K562 (cell line): Measurements from ENCODE around the gene C22orf31. TPM values are rescaled to one million over a fixed set of nuclear protein-coding genes. Genes with fewer than 3 reads are reported as not detected.
A peak's percentile ranks its signal among the peaks of the same experiment; 100 is the strongest.

Source experiments
- ARID1B ChIP-seq: fragments of 450-650 bp; IDR thresholded peaks from 2 replicates; pipeline ENCODE4 v1.6.1; 2016; ENCODE audit warnings: antibody characterized with exemption, mild to moderate bottlenecking, inconsistent platforms
- GTF2F1 ChIP-seq: IDR thresholded peaks from 2 replicates; pipeline ENCODE4 v1.6.1; 2011; ENCODE audit warnings: low read depth, low read length, improper control_type of control experiment
- KAT8 ChIP-seq: fragments of 450-650 bp; IDR thresholded peaks from 2 replicates; pipeline ENCODE4 v1.6.1; 2016; ENCODE audit warnings: low read depth, mild to moderate bottlenecking
- SMARCE1 ChIP-seq: fragments of 450-650 bp; IDR thresholded peaks from 2 replicates; pipeline ENCODE4 v1.7.1; 2016; ENCODE audit warnings: mild to moderate bottlenecking
- polyA plus RNA-seq, 8 experiments: library from polyadenylated mRNA; depleted of rRNA in 4 of 8; stranded (reverse) in 5 of 8; unstranded in 3 of 8; fragments of >200 nt; fragmentation: Nextera tagmentation in 2 of 8; fragmentation: Illumina TruSeq in 1 of 8; extraction: Ambion mirVana in 2 of 8; extraction: Trizol in 1 of 8; gene quantifications; 2 replicates each; pipeline versions ENCODE4 v1.2.1 to v1.2.3, GENCODE V29; 2011 to 2014; ENCODE audit warnings: inconsistent platforms in 1 of 8, missing spikeins in 1 of 8
- total RNA-seq, 7 experiments: library from RNA; depleted of rRNA in 6 of 7; stranded (reverse); fragments of >200 nt in 6 of 7; fragmentation: Illumina TruSeq in 2 of 7; extraction: Trizol in 2 of 7; gene quantifications; 2 replicates each; pipeline versions ENCODE4 v1.2.1 to v1.2.3, GENCODE V29; 2011 to 2021; ENCODE audit warnings: low replicate concordance in 1 of 7
- TF ChIP-seq, protein P1 (sequence below): fragments of 200-400 bp; formaldehyde crosslinking; IDR thresholded peaks from 2 replicates; pipeline ENCODE4 v1.6.1; 2017; ENCODE audit warnings: mild to moderate bottlenecking, low read depth, low read length, moderate library complexity
- TF ChIP-seq, protein P2 (sequence below): sonication (generic); IDR thresholded peaks from 2 replicates; pipeline ENCODE4 v1.6.1; 2016
- TF ChIP-seq, protein P3 (sequence below): fragments of 200-600 bp; sonication (generic); IDR thresholded peaks from one replicate; pipeline ENCODE4 v1.6.1; 2012; ENCODE audit warnings: mild to moderate bottlenecking, low read depth, low read length, inconsistent platforms
- TF ChIP-seq, protein P4 (sequence below): fragments of 450-650 bp; IDR thresholded peaks from 2 replicates; pipeline ENCODE4 v1.6.1; 2017; ENCODE audit warnings: antibody characterized with exemption, mild to moderate bottlenecking

C22orf31 gene
- total and polyA plus RNA-seq, 9 of the 15 experiments (the other 6 are each of a cell fraction or from before 2014, with no cell fraction given): not detected

DNA sequence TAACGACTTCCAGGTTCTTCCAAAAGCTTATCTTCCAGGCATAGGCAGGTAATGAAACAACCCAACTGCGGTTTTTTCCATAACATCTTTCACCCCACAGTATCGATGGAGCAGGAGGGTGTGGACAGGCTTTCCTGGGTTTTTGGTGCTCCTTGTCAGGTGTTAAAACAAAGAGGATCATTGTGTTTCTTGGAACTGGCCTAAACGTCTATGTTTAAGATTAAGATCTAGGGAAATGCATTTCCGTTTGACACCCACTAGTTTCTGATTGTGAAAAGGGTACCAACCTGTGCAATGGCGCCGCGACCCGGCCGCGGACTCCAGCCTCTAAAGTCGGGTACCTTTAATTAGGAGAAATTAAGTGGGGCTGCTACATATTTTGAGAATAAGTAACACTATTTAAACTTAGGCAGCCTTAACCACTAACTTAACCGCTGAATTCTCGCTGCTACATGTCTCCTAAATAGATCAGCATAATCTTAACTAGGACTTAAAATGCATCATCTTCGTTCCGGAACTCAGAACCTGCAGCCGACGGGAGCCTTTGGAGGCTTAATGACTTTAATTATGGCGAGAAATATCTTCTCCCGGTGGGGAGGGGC lies 31.5 kb downstream of the C22orf31 start (continued):
- TF ChIP-seq, protein P1, sequence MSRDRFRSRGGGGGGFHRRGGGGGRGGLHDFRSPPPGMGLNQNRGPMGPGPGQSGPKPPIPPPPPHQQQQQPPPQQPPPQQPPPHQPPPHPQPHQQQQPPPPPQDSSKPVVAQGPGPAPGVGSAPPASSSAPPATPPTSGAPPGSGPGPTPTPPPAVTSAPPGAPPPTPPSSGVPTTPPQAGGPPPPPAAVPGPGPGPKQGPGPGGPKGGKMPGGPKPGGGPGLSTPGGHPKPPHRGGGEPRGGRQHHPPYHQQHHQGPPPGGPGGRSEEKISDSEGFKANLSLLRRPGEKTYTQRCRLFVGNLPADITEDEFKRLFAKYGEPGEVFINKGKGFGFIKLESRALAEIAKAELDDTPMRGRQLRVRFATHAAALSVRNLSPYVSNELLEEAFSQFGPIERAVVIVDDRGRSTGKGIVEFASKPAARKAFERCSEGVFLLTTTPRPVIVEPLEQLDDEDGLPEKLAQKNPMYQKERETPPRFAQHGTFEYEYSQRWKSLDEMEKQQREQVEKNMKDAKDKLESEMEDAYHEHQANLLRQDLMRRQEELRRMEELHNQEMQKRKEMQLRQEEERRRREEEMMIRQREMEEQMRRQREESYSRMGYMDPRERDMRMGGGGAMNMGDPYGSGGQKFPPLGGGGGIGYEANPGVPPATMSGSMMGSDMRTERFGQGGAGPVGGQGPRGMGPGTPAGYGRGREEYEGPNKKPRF: no peak
- TF ChIP-seq ARID1B (peak; percentile 47), GTF2F1 (no peak), KAT8 (no peak), SMARCE1 (peak; percentile 23; the same call in 1 of the 2 replicates)
- TF ChIP-seq, protein P2, sequence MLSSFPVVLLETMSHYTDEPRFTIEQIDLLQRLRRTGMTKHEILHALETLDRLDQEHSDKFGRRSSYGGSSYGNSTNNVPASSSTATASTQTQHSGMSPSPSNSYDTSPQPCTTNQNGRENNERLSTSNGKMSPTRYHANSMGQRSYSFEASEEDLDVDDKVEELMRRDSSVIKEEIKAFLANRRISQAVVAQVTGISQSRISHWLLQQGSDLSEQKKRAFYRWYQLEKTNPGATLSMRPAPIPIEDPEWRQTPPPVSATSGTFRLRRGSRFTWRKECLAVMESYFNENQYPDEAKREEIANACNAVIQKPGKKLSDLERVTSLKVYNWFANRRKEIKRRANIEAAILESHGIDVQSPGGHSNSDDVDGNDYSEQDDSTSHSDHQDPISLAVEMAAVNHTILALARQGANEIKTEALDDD: peak; percentile 77
- TF ChIP-seq, protein P3, sequence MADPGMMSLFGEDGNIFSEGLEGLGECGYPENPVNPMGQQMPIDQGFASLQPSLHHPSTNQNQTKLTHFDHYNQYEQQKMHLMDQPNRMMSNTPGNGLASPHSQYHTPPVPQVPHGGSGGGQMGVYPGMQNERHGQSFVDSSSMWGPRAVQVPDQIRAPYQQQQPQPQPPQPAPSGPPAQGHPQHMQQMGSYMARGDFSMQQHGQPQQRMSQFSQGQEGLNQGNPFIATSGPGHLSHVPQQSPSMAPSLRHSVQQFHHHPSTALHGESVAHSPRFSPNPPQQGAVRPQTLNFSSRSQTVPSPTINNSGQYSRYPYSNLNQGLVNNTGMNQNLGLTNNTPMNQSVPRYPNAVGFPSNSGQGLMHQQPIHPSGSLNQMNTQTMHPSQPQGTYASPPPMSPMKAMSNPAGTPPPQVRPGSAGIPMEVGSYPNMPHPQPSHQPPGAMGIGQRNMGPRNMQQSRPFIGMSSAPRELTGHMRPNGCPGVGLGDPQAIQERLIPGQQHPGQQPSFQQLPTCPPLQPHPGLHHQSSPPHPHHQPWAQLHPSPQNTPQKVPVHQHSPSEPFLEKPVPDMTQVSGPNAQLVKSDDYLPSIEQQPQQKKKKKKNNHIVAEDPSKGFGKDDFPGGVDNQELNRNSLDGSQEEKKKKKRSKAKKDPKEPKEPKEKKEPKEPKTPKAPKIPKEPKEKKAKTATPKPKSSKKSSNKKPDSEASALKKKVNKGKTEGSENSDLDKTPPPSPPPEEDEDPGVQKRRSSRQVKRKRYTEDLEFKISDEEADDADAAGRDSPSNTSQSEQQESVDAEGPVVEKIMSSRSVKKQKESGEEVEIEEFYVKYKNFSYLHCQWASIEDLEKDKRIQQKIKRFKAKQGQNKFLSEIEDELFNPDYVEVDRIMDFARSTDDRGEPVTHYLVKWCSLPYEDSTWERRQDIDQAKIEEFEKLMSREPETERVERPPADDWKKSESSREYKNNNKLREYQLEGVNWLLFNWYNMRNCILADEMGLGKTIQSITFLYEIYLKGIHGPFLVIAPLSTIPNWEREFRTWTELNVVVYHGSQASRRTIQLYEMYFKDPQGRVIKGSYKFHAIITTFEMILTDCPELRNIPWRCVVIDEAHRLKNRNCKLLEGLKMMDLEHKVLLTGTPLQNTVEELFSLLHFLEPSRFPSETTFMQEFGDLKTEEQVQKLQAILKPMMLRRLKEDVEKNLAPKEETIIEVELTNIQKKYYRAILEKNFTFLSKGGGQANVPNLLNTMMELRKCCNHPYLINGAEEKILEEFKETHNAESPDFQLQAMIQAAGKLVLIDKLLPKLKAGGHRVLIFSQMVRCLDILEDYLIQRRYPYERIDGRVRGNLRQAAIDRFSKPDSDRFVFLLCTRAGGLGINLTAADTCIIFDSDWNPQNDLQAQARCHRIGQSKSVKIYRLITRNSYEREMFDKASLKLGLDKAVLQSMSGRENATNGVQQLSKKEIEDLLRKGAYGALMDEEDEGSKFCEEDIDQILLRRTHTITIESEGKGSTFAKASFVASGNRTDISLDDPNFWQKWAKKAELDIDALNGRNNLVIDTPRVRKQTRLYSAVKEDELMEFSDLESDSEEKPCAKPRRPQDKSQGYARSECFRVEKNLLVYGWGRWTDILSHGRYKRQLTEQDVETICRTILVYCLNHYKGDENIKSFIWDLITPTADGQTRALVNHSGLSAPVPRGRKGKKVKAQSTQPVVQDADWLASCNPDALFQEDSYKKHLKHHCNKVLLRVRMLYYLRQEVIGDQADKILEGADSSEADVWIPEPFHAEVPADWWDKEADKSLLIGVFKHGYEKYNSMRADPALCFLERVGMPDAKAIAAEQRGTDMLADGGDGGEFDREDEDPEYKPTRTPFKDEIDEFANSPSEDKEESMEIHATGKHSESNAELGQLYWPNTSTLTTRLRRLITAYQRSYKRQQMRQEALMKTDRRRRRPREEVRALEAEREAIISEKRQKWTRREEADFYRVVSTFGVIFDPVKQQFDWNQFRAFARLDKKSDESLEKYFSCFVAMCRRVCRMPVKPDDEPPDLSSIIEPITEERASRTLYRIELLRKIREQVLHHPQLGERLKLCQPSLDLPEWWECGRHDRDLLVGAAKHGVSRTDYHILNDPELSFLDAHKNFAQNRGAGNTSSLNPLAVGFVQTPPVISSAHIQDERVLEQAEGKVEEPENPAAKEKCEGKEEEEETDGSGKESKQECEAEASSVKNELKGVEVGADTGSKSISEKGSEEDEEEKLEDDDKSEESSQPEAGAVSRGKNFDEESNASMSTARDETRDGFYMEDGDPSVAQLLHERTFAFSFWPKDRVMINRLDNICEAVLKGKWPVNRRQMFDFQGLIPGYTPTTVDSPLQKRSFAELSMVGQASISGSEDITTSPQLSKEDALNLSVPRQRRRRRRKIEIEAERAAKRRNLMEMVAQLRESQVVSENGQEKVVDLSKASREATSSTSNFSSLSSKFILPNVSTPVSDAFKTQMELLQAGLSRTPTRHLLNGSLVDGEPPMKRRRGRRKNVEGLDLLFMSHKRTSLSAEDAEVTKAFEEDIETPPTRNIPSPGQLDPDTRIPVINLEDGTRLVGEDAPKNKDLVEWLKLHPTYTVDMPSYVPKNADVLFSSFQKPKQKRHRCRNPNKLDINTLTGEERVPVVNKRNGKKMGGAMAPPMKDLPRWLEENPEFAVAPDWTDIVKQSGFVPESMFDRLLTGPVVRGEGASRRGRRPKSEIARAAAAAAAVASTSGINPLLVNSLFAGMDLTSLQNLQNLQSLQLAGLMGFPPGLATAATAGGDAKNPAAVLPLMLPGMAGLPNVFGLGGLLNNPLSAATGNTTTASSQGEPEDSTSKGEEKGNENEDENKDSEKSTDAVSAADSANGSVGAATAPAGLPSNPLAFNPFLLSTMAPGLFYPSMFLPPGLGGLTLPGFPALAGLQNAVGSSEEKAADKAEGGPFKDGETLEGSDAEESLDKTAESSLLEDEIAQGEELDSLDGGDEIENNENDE: no peak
- TF ChIP-seq, protein P4, sequence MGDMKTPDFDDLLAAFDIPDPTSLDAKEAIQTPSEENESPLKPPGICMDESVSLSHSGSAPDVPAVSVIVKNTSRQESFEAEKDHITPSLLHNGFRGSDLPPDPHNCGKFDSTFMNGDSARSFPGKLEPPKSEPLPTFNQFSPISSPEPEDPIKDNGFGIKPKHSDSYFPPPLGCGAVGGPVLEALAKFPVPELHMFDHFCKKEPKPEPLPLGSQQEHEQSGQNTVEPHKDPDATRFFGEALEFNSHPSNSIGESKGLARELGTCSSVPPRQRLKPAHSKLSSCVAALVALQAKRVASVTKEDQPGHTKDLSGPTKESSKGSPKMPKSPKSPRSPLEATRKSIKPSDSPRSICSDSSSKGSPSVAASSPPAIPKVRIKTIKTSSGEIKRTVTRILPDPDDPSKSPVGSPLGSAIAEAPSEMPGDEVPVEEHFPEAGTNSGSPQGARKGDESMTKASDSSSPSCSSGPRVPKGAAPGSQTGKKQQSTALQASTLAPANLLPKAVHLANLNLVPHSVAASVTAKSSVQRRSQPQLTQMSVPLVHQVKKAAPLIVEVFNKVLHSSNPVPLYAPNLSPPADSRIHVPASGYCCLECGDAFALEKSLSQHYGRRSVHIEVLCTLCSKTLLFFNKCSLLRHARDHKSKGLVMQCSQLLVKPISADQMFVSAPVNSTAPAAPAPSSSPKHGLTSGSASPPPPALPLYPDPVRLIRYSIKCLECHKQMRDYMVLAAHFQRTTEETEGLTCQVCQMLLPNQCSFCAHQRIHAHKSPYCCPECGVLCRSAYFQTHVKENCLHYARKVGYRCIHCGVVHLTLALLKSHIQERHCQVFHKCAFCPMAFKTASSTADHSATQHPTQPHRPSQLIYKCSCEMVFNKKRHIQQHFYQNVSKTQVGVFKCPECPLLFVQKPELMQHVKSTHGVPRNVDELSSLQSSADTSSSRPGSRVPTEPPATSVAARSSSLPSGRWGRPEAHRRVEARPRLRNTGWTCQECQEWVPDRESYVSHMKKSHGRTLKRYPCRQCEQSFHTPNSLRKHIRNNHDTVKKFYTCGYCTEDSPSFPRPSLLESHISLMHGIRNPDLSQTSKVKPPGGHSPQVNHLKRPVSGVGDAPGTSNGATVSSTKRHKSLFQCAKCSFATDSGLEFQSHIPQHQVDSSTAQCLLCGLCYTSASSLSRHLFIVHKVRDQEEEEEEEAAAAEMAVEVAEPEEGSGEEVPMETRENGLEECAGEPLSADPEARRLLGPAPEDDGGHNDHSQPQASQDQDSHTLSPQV: peak; percentile 15; the same call in 1 of the 2 replicates
